Measurements from ENCODE around the gene MCC. TPM values are rescaled to one million over a fixed set of nuclear protein-coding genes. Genes with fewer than 3 reads are reported as not detected.

Gene MCC
- total and polyA plus RNA-seq, 9 donors, result 29.8 to 262 (median 108) TPM

- H3K4me3 ChIP-seq, result no peak overlapping the region
- no peaks in the 10 kb centered on the region for H3K9me3 ChIP-seq
- no peaks in the 10 kb centered on the region for H3K4me1 ChIP-seq (ENCODE audit: insufficient read depth)
- H3K36me3 ChIP-seq, result no peaks in the 10 kb centered on the region
- H3K27me3 ChIP-seq, result no peaks in the 10 kb centered on the region
- no peak for TF ChIP-seq CTCF (IDR thresholded peaks at IDR 0.05)
- TF ChIP-seq EP300 (IDR thresholded peaks at IDR 0.05), result no peak
- TF ChIP-seq POLR2A (IDR thresholded peaks at IDR 0.05), result no peak
- WGBS, 3 donors, result 62 to 78% (median 67%) methylated on average over 2 of the region's 2 CpGs
- no peak for DNase-seq
- intact Hi-C loops (cut with DNase I), result no loop called here
- H3K27ac ChIP-seq, result no peak overlapping the region
Observed at GRCh38 chr5:113022661-113023060, 465.6 kb downstream of the MCC start.

GRCh38 chr5:113020461-113021273, 467.6 kb downstream of the MCC start:
- TF ChIP-seq POLR2A (IDR thresholded peaks at IDR 0.05), result no peak
- no peak for TF ChIP-seq EP300 (IDR thresholded peaks at IDR 0.05)
- TF ChIP-seq CTCF (IDR thresholded peaks at IDR 0.05), result no peak

GRCh38 chr5:113017881-113018635, 470.2 kb downstream of the MCC start:
- intact Hi-C loops (cut with DNase I), result no loop called here

More at GRCh38 chr5:113020461-113021273, 467.6 kb downstream of the MCC start:
- DNase-seq, result no peak
- Histone ChIP-seq H3K27ac (no peak overlapping the region), H3K36me3 (no peaks in the 10 kb centered on the region), H3K27me3 (no peaks in the 10 kb centered on the region), H3K4me1 (ENCODE audit: insufficient read depth) (no peaks in the 10 kb centered on the region), H3K4me3 (no peak overlapping the region), H3K9me3 (no peaks in the 10 kb centered on the region)
- 88 to 93% (median 92%) methylated on average over 11 of the region's 11 CpGs for WGBS, 3 donors
- intact Hi-C loops (cut with DNase I), result no loop called here

More at GRCh38 chr5:113017881-113018635, 470.2 kb downstream of the MCC start:
- 92 to 94% (median 94%) methylated on average over 2 of the region's 2 CpGs for WGBS, 3 donors
- H3K36me3 ChIP-seq, result no peaks in the 10 kb centered on the region
- H3K27me3 ChIP-seq, result no peaks in the 10 kb centered on the region
- H3K4me3 ChIP-seq, result no peak overlapping the region
- no peak overlapping the region for H3K27ac ChIP-seq
- no peaks in the 10 kb centered on the region for H3K9me3 ChIP-seq
- H3K4me1 ChIP-seq (ENCODE audit: insufficient read depth), result no peaks in the 10 kb centered on the region
- no peak for TF ChIP-seq EP300 (IDR thresholded peaks at IDR 0.05)
- TF ChIP-seq POLR2A (IDR thresholded peaks at IDR 0.05), result no peak
- no peak for TF ChIP-seq CTCF (IDR thresholded peaks at IDR 0.05)
- DNase-seq, result no peak

Data from ovary (tissue), 9 donors.